Dendritic cell treated with granulocyte-macrophage colony-stimulating factor and Interleukin-4, amounts not matched to agents 40 ng/mL and 50 ng/mL, for 4 days (primary cell): ENCODE data around the gene CCM2L.
"Not testable (repeated sequence)": the region's sequence is repeated elsewhere in the genome, so short reads cannot be mapped to it uniquely, and the experiment has no call there.

ENCODE experiments used
- H3K27ac Mint-ChIP-seq: one replicate; pipeline ENCODE4 v1.8.0; 2022; ENCODE audit warnings: mild to moderate bottlenecking, mixed read lengths
- H3K27me3 Mint-ChIP-seq: one replicate; pipeline ENCODE4 v1.8.0; 2022; ENCODE audit warnings: mild to moderate bottlenecking, mixed read lengths
- H3K36me3 Mint-ChIP-seq: one replicate; pipeline ENCODE4 v1.8.0; 2022; ENCODE audit warnings: low read depth, mixed read lengths
- H3K4me1 Mint-ChIP-seq: one replicate; pipeline ENCODE4 v1.8.0; 2022; ENCODE audit warnings: low read depth, mixed read lengths
- H3K4me3 Mint-ChIP-seq: one replicate; pipeline ENCODE4 v1.8.0; 2022; ENCODE audit warnings: mild to moderate bottlenecking, moderate library complexity, mixed read lengths
- H3K9me3 Mint-ChIP-seq: one replicate; pipeline ENCODE4 v1.8.0; 2022; ENCODE audit warnings: mixed read lengths
- intact Hi-C: fragments of 100-400 bp; cut with micrococcal nuclease; formaldehyde crosslinking; loops from one replicate; pipeline ENCODE4 v1.15.0; 2022

CCM2L gene

DNA sequence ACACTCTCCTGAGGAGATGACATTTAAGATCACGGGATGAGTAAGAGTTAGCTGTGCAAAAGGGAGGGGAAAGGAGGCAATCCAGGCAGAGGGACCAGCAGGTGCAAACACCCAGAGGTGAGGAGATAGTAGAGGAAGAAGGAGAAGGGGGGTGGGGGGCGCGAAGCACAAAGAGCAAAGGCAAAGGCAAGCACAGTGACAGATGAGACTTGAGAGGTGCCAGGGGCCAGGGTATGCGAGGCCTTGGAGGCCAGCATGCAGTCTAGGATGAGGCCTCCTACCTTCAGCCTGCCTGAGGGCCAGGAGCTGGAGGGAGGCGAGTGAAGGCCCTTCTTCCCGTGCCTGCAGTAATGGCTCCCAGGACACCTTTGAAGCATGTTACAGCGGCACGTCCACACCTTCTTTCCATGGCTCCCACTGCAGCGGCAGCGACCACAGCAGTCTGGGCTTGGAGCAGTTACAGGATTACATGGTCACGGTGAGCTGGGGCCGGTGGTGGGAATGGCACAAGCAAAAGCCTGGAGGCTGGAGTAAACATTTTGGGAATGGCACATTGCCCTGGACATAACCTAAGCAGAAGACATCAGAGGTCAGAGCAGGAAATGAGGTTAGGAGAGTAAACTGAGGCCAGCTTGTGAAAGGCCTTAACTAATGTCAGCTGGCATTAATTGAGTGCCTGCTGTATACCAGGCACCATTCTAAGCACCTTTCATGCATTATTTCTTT is 18.6 kb downstream of the CCM2L start:
- Mint-ChIP-seq H3K27ac (no peak overlapping the region), H3K9me3 (no peaks in the 10 kb centered on the region), H3K4me1 (peaks cover 35% of the 10 kb centered on the region), H3K27me3 (peaks cover 19% of the 10 kb centered on the region), H3K4me3 (no peak overlapping the region), H3K36me3 (no peaks in the 10 kb centered on the region)
- intact Hi-C loops: no loop called here

DNA sequence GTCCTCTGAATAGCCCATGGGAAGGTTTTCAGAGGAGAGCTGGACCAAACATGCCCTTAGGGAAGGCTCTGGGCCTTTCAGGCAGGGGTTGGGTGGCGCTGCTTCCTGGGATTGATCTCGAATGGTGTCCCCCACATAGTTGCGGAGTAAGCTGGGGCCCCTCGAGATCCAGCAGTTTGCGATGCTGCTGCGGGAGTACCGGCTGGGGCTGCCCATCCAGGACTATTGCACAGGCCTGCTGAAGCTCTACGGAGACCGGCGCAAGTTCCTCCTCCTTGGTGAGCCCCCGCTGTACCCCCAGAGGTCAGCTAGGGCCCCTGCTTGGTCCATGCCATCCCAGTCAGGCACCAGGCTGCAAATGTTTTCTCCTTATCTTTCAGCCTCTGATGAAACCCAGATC is 19.3 kb downstream of the CCM2L start:
- peaks cover 43% of the 10 kb centered on the region for H3K4me1 Mint-ChIP-seq
- intact Hi-C loops: no loop called here
- H3K9me3 Mint-ChIP-seq: no peaks in the 10 kb centered on the region
- H3K27me3 Mint-ChIP-seq: peaks cover 11% of the 10 kb centered on the region
- H3K4me3 Mint-ChIP-seq: no peak overlapping the region
- no peak overlapping the region for H3K27ac Mint-ChIP-seq
- no peaks in the 10 kb centered on the region for H3K36me3 Mint-ChIP-seq

DNA sequence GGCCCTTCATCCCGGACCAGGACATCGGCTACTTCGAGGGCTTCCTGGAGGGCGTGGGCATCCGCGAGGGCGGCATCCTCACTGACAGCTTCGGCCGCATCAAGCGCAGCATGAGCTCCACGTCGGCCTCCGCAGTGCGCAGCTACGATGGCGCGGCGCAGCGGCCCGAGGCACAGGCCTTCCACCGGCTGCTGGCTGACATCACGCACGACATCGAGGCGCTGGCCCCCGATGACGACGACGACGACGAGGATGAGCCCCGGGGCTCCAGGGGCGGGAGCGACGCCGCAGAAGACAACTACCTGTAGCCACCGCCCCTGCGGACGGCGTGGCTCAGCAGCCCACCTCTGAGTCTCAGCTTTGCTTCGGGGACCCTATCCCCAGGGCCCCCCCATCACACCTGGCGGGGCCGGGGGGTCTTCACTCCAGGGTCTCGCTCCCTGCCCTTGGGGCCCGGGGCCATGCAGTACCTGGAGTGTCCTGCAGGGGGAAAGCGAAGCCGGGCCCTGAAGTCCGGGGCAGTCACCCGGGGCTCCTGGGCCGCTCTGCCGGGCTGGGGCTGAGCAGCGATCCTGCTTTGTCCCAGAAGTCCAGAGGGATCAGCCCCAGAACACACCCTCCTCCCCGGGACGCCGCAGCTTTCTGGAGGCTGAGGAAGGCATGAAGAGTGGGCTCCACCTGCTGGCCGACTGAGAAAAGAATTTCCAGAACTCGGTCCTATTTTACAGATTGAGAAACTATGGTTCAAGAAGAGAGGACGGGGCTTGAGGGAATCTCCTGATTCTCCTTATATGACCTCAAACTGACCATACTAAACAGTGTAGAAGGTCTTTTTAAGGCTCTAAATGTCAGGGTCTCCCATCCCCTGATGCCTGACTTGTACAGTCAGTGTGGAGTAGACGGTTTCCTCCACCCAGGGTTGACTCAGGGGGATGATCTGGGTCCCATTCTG is 21.0 kb downstream of the CCM2L start:
- Mint-ChIP-seq H3K9me3 (no peaks in the 10 kb centered on the region), H3K4me1 (peaks cover 54% of the 10 kb centered on the region), H3K4me3 (peak overlapping the region; percentile 70), H3K27me3 (peaks cover 6% of the 10 kb centered on the region), H3K27ac (no peak overlapping the region), H3K36me3 (no peaks in the 10 kb centered on the region)
- intact Hi-C loops: loop anchor here (1.0 to 5.0 kb wide), 3 partner anchors 36 to 209 kb away; no protein-coding TSS in a partner anchor

DNA sequence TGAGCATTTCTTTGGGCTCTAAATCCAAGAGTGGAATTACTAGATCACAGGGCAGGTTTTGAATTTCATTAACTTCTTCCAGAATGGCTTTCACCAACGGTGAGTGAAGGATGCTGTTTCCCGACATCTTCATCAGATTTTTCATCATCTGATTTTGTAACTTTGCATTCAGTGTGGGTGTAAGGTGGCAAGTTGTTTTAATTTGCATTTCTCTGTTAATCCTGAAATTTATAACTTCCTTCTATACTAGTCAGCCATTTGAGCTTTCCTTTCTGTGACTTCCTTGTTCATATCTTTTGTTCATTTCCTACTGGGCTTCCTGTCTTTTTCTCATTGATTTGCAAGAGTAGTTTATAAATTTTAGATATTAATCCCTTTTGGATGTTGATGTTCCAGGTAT is 23.1 kb downstream of the CCM2L start:
- Mint-ChIP-seq H3K4me1 (peaks cover 73% of the 10 kb centered on the region), H3K27me3 (peaks cover 6% of the 10 kb centered on the region), H3K27ac (peak overlapping the region; percentile 69), H3K36me3 (peaks cover 6% of the 10 kb centered on the region), H3K9me3 (peaks cover 8% of the 10 kb centered on the region), H3K4me3 (no peak overlapping the region)
- intact Hi-C loops: loop anchor here (5.0 kb wide), 1 partner anchor 34 kb away; no protein-coding TSS in a partner anchor

DNA sequence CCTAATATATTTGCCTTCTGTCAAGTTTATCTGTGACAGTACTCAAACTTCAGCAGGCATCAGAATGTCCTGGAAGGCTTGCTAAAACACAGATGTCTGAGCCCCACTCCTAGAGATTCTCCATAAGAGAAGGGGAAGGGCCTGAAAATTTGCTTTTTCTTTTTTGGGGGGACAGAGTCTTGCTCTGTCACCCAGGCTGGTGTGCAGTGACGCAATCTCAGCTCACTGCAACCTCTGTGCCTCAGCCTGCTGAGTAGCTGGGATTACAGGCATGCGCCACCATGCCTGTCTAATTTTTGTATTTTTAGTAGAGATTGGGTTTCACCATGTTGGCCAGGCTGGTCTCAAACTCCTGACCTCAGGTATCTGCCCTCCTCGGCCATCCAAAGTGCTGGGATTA is 23.5 kb downstream of the CCM2L start:
- not testable (repeated sequence) for H3K27me3 Mint-ChIP-seq, H3K9me3 Mint-ChIP-seq, H3K36me3 Mint-ChIP-seq, H3K4me3 Mint-ChIP-seq
- H3K27ac Mint-ChIP-seq: peak overlapping the region; percentile 69
- peaks cover 73% of the 10 kb centered on the region for H3K4me1 Mint-ChIP-seq
- intact Hi-C loops: loop anchor here (2.0 to 5.0 kb wide), 2 partner anchors 19 to 34 kb away; partner anchors contain the start of gene HCK

DNA sequence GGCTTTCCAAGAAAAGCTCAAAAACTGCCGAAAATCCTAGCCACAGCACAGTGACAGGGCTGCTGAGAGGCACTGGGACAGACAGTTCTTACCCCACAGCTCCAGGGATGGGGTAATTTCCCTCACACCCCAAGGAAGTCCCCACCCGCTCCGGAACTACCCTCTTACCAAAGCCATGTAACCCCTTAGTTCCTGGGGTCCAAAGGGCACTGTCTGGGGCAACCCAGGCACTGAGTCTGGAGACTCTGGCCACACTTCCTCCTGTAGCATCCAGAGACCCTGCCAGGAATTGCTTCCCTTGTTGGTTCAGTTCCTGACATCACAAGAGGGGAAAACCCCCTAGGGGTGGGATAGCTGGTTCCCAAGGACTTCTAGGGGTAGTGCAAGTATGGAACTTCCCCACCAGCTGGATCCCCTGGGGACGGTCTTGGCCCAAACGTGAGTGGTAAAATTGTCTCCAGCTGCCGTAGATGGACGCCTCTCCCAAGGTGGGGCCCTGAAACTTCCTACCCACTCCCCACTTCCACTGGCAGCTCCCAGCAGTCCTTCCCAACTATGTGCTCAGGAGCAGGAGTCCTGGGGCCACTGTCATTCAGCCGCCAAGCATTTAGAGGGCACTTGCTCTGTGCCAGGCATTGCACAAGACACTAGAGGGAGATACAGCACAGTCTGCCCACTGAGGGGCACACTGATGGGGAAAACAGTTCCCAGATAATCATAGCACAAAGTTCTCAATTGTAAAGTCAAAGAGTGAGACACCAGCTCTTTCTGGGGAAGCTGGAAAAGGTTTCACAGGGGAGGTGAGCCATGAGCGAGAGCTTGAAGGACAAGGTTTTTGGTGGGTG is 24.6 kb downstream of the CCM2L start:
- intact Hi-C loops: loop anchor here (1.0 to 5.0 kb wide), 4 partner anchors 18 to 617 kb away; partner anchors contain the start of gene HCK
- Mint-ChIP-seq H3K4me1 (peaks cover 80% of the 10 kb centered on the region), H3K4me3 (no peak overlapping the region), H3K27ac (peak overlapping the region; percentile 69), H3K27me3 (peaks cover 3% of the 10 kb centered on the region), H3K9me3 (peaks cover 8% of the 10 kb centered on the region), H3K36me3 (peaks cover 6% of the 10 kb centered on the region)

DNA sequence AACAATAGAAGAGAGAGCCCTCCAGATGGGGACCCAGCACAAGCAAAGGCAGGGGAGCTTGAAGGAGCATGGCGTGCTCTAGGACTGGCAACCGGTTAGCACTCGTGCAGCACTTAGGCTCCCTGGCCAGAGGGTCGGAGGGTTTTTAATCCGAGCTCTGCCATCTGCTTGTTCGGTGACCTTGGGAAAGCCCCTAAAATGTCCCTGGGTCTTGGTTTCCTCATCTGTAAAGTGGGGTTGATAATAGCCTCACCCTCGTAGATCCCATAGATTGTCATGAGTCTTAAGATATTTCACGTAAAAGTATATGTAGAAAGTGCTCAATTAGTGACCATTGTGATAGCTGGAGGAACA is 25.2 kb downstream of the CCM2L start:
- peaks cover 8% of the 10 kb centered on the region for H3K9me3 Mint-ChIP-seq
- no peak overlapping the region for H3K4me3 Mint-ChIP-seq
- H3K27ac Mint-ChIP-seq: peak overlapping the region; percentile 69
- H3K4me1 Mint-ChIP-seq: peaks cover 85% of the 10 kb centered on the region
- H3K27me3 Mint-ChIP-seq: peaks cover 3% of the 10 kb centered on the region
- peaks cover 6% of the 10 kb centered on the region for H3K36me3 Mint-ChIP-seq
- intact Hi-C loops: loop anchor here (1.0 to 5.0 kb wide), 3 partner anchors 17 to 617 kb away; partner anchors contain the start of gene HCK

DNA sequence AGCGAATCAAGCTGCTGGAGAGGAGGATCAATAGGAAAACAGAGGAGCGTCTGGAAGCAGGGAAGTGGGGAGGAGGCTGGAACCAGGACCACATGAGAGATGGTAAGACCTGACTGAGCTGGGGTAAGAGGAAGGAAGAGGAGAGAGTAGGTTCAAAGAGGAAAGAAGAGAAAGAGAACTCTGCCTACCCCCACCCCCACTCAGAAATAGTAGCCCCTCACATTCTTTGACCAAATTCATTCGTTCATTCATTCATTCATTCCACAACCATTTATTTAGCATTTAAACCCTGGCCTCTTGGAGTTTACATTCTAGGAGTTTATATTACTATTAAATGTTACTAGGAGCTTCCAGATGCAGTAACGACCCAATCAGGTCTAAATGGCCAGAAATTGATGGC is 26.0 kb downstream of the CCM2L start:
- H3K4me3 Mint-ChIP-seq: peak overlapping the region; percentile 22
- no peaks in the 10 kb centered on the region for H3K27me3 Mint-ChIP-seq
- peaks cover 88% of the 10 kb centered on the region for H3K4me1 Mint-ChIP-seq
- H3K27ac Mint-ChIP-seq: peak overlapping the region; percentile 69
- H3K9me3 Mint-ChIP-seq: peaks cover 8% of the 10 kb centered on the region
- H3K36me3 Mint-ChIP-seq: peaks cover 6% of the 10 kb centered on the region
- intact Hi-C loops: loop anchor here (5.0 kb wide), 1 partner anchor 616 kb away; no protein-coding TSS in a partner anchor

DNA sequence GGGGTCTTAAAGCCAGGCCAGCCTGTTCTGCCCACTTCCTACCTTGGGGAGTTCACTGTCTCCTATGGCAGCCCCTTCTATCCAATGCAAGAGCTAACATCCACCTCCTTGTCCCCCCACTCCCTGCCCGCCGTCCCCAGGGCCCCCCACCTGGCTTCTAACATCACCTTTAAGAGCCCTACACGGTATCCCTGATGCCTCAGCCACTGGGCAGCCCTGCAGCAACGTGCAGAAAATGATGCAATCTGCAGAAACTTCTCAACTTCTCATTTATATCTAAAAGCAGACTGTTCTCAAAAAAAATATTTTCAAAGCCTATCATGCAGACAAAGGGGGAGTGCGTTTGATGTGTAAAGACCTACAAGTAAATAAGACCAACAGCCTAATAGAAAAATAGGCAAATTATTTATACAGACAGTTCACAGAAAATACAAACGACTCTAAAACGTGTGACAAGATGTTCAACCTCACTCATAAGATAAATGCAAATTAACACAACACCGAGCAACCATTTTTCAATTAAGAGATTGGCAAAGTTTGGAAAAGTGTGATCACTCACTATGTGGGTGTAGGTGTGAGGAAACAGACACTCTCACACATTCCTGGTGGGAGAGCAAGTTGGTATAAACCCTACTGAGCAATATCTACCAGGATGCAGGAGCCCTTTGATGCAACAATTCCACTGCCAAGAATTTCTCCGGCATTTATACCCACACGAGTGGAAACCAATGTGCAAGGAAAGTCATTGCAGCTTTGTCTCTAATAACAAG is 26.7 kb downstream of the CCM2L start:
- peak overlapping the region; percentile 69 for H3K27ac Mint-ChIP-seq
- intact Hi-C loops: loop anchor here (5.0 kb wide), 1 partner anchor 615 kb away; no protein-coding TSS in a partner anchor
- no peak overlapping the region for H3K4me3 Mint-ChIP-seq
- peaks cover 6% of the 10 kb centered on the region for H3K36me3 Mint-ChIP-seq
- peaks cover 88% of the 10 kb centered on the region for H3K4me1 Mint-ChIP-seq
- H3K27me3 Mint-ChIP-seq: no peaks in the 10 kb centered on the region
- peaks cover 8% of the 10 kb centered on the region for H3K9me3 Mint-ChIP-seq

DNA sequence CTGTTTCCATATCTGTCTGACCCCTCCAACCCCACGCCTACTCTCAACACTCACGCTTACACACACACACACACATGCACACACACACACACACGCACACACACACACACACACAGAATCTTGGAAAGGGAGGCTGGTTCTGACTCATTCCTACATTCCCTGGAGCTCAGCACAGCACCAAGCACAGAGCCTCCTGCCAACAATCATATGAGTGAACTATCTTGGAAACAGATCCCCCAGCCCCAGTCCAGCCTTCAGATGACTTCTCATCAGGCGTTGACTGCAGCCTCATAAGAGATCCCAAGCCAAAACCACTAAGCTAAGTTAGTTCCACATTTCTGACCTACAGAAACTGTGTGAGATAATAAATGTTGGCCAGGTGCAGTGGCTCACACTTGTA is 27.7 kb downstream of the CCM2L start:
- Mint-ChIP-seq H3K4me3 (no peak overlapping the region), H3K27me3 (no peaks in the 10 kb centered on the region), H3K27ac (peak overlapping the region; percentile 27), H3K4me1 (peaks cover 89% of the 10 kb centered on the region), H3K36me3 (peaks cover 6% of the 10 kb centered on the region), H3K9me3 (peaks cover 8% of the 10 kb centered on the region)
- intact Hi-C loops: loop anchor here (5.0 kb wide), 1 partner anchor 614 kb away; no protein-coding TSS in a partner anchor

DNA sequence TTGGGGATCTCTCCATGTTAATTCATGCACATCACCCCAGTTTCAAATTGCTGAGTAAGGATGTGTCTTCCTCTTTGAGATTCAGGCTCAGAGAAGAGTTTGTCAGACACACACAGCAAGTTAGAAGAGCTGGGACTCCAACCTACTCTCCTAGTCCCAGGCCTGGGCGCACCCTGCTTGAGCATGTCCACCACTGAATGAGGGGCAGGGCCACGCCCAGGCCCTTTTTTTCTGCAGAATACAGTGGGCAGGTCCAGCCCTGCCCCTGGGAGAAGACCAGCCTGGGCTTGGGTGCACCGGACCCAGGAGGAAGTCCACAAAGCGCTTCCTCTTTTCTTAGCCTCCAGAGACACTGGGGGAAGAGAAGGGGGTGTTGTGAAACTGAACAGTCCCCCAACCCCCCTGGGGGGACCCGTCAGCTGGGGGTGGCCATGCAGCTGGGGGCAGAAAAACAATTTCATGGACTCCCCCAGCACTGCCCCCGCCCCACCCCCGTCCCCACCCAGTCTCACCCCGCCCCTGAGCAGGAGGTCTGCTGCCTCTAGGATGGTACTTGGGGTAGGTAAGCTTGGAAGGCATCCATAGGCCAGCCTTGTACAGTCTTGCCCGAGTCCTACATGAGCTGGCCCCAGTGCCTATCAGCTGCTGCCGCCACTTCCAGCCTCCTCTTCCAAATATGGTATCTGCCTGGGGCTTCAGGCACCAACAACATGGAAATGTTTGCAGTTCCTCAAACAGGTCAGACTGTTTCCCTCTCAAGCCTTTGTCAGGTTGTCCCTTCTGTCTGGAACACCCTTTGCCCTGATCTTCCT is 30.1 kb downstream of the CCM2L start:
- H3K4me1 Mint-ChIP-seq: peaks cover 78% of the 10 kb centered on the region
- peaks cover 8% of the 10 kb centered on the region for H3K9me3 Mint-ChIP-seq
- H3K36me3 Mint-ChIP-seq: peaks cover 6% of the 10 kb centered on the region
- no peaks in the 10 kb centered on the region for H3K27me3 Mint-ChIP-seq
- H3K4me3 Mint-ChIP-seq: peak overlapping the region; percentile 56
- intact Hi-C loops: loop anchor here (1.0 to 5.0 kb wide), 2 partner anchors 11 to 37 kb away; no protein-coding TSS in a partner anchor
- H3K27ac Mint-ChIP-seq: peak overlapping the region; percentile 86

DNA sequence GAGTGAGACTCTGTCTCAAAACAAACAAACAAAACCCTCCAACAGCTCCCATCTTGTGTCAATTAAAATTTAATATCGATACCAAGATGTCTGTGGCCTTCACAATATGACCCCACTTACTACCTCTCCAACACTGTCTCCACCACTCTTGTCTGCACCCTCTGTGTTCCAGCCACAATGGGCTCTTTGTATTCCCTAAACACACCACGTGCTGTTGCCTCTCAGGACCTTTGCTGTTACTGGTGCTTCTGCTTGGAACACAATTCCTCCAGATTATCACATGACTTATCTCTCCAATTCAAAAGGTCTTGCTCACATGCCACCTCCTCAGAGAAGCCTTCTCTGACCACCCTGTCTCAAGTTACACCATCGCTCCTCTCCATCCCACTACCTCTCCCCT is 35.8 kb downstream of the CCM2L start:
- intact Hi-C loops: no loop called here
- Mint-ChIP-seq H3K27ac (peak overlapping the region; percentile 25), H3K4me1 (peaks cover 72% of the 10 kb centered on the region), H3K4me3 (no peak overlapping the region), H3K27me3 (no peaks in the 10 kb centered on the region), H3K9me3 (no peaks in the 10 kb centered on the region), H3K36me3 (no peaks in the 10 kb centered on the region)
